Liver (tissue), 3 donors: ENCODE data around the gene CCL18.

Experiments used
- CTCF ChIP-seq: fragments of 150-350 bp; IDR thresholded peaks from 2 replicates; pipeline ENCODE4 v1.5.1; 2017; ENCODE audit warnings: improper control_type of control experiment, low read depth, low read length; ENCODE audit not compliant: missing input control
- EGR1 ChIP-seq, 2 donors: IDR thresholded peaks; 2 replicates each; pipeline ENCODE4 v1.6.1; 2016 to 2018; ENCODE audit warnings: antibody characterized with exemption in 2 of 2, low read depth in 2 of 2
- GABPA ChIP-seq, 2 donors: IDR thresholded peaks in 1 of 2; conservative IDR thresholded peaks in 1 of 2; 2 replicates each; pipeline ENCODE4 v1.6.1; 2016; ENCODE audit warnings: antibody characterized with exemption in 2 of 2, mild to moderate bottlenecking in 1 of 2, moderate library complexity in 1 of 2
- HNF4G ChIP-seq: IDR thresholded peaks from 2 replicates; pipeline ENCODE4 v1.6.1; 2016; ENCODE audit warnings: antibody characterized with exemption
- MAX ChIP-seq: IDR thresholded peaks from 2 replicates; pipeline ENCODE4 v1.6.1; 2016; ENCODE audit warnings: antibody characterized with exemption
- RXRA ChIP-seq, 2 donors: IDR thresholded peaks; 2 replicates each; pipeline ENCODE4 v1.6.1; 2017 to 2018; ENCODE audit warnings: antibody characterized with exemption in 2 of 2, mild to moderate bottlenecking in 1 of 2
- TAF1 ChIP-seq: conservative IDR thresholded peaks from 2 replicates; pipeline ENCODE4 v1.6.1; 2016; ENCODE audit warnings: antibody characterized with exemption, mild to moderate bottlenecking
- YY1 ChIP-seq: IDR thresholded peaks from 2 replicates; pipeline ENCODE4 v1.6.1; 2016; ENCODE audit warnings: antibody characterized with exemption, mild to moderate bottlenecking
- TF ChIP-seq, protein P1 (sequence below): IDR thresholded peaks from 2 replicates; pipeline ENCODE4 v1.6.1; 2016; ENCODE audit warnings: antibody characterized with exemption
- TF ChIP-seq, protein P2 (sequence below): IDR thresholded peaks from 2 replicates; pipeline ENCODE4 v1.6.1; 2016; ENCODE audit warnings: antibody characterized with exemption, mild to moderate bottlenecking
- donor health status: healthy.
- donor health status: healthy.

- TF ChIP-seq, protein P1, sequence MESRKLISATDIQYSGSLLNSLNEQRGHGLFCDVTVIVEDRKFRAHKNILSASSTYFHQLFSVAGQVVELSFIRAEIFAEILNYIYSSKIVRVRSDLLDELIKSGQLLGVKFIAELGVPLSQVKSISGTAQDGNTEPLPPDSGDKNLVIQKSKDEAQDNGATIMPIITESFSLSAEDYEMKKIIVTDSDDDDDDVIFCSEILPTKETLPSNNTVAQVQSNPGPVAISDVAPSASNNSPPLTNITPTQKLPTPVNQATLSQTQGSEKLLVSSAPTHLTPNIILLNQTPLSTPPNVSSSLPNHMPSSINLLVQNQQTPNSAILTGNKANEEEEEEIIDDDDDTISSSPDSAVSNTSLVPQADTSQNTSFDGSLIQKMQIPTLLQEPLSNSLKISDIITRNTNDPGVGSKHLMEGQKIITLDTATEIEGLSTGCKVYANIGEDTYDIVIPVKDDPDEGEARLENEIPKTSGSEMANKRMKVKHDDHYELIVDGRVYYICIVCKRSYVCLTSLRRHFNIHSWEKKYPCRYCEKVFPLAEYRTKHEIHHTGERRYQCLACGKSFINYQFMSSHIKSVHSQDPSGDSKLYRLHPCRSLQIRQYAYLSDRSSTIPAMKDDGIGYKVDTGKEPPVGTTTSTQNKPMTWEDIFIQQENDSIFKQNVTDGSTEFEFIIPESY: no peak
- TF ChIP-seq CTCF (no peak), GABPA (IDR thresholded peaks at IDR 0.05 in 1 of 2, conservative IDR thresholded peaks at IDR 0.05 in 1 of 2) (no peak), YY1 (no peak), EGR1 (IDR thresholded peaks at IDR 0.05; ENCODE audit: low read depth in 2 of 2) (no peak), MAX (no peak), TAF1 (no peak), HNF4G (no peak), RXRA (IDR thresholded peaks at IDR 0.05) (no peak)
- TF ChIP-seq, protein P2, sequence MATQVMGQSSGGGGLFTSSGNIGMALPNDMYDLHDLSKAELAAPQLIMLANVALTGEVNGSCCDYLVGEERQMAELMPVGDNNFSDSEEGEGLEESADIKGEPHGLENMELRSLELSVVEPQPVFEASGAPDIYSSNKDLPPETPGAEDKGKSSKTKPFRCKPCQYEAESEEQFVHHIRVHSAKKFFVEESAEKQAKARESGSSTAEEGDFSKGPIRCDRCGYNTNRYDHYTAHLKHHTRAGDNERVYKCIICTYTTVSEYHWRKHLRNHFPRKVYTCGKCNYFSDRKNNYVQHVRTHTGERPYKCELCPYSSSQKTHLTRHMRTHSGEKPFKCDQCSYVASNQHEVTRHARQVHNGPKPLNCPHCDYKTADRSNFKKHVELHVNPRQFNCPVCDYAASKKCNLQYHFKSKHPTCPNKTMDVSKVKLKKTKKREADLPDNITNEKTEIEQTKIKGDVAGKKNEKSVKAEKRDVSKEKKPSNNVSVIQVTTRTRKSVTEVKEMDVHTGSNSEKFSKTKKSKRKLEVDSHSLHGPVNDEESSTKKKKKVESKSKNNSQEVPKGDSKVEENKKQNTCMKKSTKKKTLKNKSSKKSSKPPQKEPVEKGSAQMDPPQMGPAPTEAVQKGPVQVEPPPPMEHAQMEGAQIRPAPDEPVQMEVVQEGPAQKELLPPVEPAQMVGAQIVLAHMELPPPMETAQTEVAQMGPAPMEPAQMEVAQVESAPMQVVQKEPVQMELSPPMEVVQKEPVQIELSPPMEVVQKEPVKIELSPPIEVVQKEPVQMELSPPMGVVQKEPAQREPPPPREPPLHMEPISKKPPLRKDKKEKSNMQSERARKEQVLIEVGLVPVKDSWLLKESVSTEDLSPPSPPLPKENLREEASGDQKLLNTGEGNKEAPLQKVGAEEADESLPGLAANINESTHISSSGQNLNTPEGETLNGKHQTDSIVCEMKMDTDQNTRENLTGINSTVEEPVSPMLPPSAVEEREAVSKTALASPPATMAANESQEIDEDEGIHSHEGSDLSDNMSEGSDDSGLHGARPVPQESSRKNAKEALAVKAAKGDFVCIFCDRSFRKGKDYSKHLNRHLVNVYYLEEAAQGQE: no peak
Observed at GRCh38 chr17:36063786-36064541, at the start of gene CCL18.
